B cell (primary cell): ENCODE data around the gene KPNA1. TPM values are rescaled to one million over a fixed set of nuclear protein-coding genes. Genes with fewer than 3 reads are reported as not detected.

Experiments used
- ATAC-seq: fragments of 200-7000 bp; cut with Tn5 transposase; one replicate; pipeline ENCODE4 v1.10.0; 2021; ENCODE audit warnings: low read depth, mild to moderate bottlenecking, moderate number of reproducible peaks, moderate library complexity
- CTCF ChIA-PET: fragments of 350-600 bp; sonication (Branson Sonifier 250); formaldehyde crosslinking; loops from one replicate; lab custom pipeline; 2021; ENCODE audit warnings: antibody characterized with exemption, inconsistent platforms; lab: Charles Lee
- POLR2A ChIA-PET: fragments of 350-600 bp; sonication (Branson Sonifier 250); formaldehyde crosslinking; loops from one replicate; lab custom pipeline; 2021; ENCODE audit warnings: antibody characterized with exemption; lab: Charles Lee
- DNase-seq: peaks from one replicate; pipeline ENCODE4 v3.0.0; 2013
- H2AFZ ChIP-seq: 2 replicates; pipeline ENCODE4 v1.6.1; 2012; ENCODE audit warnings: mild to moderate bottlenecking, low read depth, low read length; ENCODE audit not compliant: insufficient read depth, poor library complexity, severe bottlenecking
- H3K27ac ChIP-seq, 2 donors: 1 replicate in 1 of 2; 2 replicates in 1 of 2; pipeline ENCODE4 v1.5.1; 2012 to 2013; ENCODE audit warnings: low read length in 2 of 2, mild to moderate bottlenecking in 2 of 2, moderate library complexity in 1 of 2
- H3K27me3 ChIP-seq, 4 experiments: fragments of 200-600 bp in 1 of 4; sonication (generic) in 1 of 4; replicated peaks in 1 of 4; 1 replicate in 2 of 4; 2 replicates in 2 of 4; pipeline versions ENCODE4 v1.6.1 to v1.7.0; 2013 to 2016; ENCODE audit warnings: low read length in 3 of 4, mild to moderate bottlenecking in 2 of 4, mixed read lengths in 1 of 4, moderate library complexity in 1 of 4; ENCODE audit not compliant: insufficient read depth in 4 of 4, control insufficient read depth in 3 of 4; ENCODE audit errors: control extremely low read depth in 1 of 4
- H3K36me3 ChIP-seq, 2 experiments: replicated peaks in 1 of 2; 1 replicate in 1 of 2; 2 replicates in 1 of 2; pipeline versions ENCODE4 v1.6.1 to v1.7.1; 2013; ENCODE audit warnings: low read length in 1 of 2; ENCODE audit not compliant: insufficient read depth in 2 of 2, control insufficient read depth in 1 of 2; ENCODE audit errors: control extremely low read depth in 1 of 2, extremely low read depth in 1 of 2
- H3K4me1 ChIP-seq, 2 donors: fragments of 200-600 bp in 1 of 2; sonication (generic) in 1 of 2; 1 replicate in 1 of 2; 2 replicates in 1 of 2; pipeline versions ENCODE4 v1.5.1 to v1.6.1; 2013 to 2017; ENCODE audit warnings: low read length in 2 of 2; ENCODE audit not compliant: control insufficient read depth in 2 of 2, insufficient read depth in 2 of 2
- H3K4me2 ChIP-seq: replicated peaks from 2 replicates; pipeline ENCODE3; 2012; ENCODE audit warnings: mild to moderate bottlenecking, low read depth, low read length; ENCODE audit not compliant: poor library complexity, severe bottlenecking
- H3K4me3 ChIP-seq, 5 experiments: fragments of 200-600 bp in 1 of 5; sonication (generic) in 1 of 5; 1 replicate in 3 of 5; 2 replicates in 2 of 5; pipeline versions ENCODE4 v1.5.1 to v1.7.0; 2011 to 2016; ENCODE audit warnings: low read length in 4 of 5, mild to moderate bottlenecking in 4 of 5, low read depth in 2 of 5, control low read depth in 1 of 5, moderate library complexity in 1 of 5; ENCODE audit not compliant: insufficient read depth in 1 of 5; ENCODE audit errors: control extremely low read depth in 1 of 5, extremely low read depth in 1 of 5
- H3K79me2 ChIP-seq: fragments of 200-600 bp; sonication (generic); one replicate; pipeline ENCODE4 v1.6.0; 2016; ENCODE audit warnings: low read length; ENCODE audit not compliant: control insufficient read depth, insufficient read depth
- H3K9ac ChIP-seq: fragments of 200-600 bp; sonication (generic); 2 replicates; pipeline ENCODE4 v1.6.1; 2017; ENCODE audit warnings: mild to moderate bottlenecking, low read length, moderate library complexity
- H3K9me3 ChIP-seq, 3 donors: one replicate each; pipeline versions ENCODE4 v1.6.1 to v1.7.1; 2013; ENCODE audit warnings: low read length in 2 of 3; ENCODE audit not compliant: control insufficient read depth in 2 of 3, insufficient read depth in 1 of 3; ENCODE audit errors: control extremely low read depth in 1 of 3
- H4K20me1 ChIP-seq: 2 replicates; pipeline ENCODE4 v1.6.0; 2012; ENCODE audit warnings: mild to moderate bottlenecking, low read length; ENCODE audit not compliant: insufficient read depth, control insufficient read depth, poor library complexity, severe bottlenecking
- H3K27ac Mint-ChIP-seq: one replicate; pipeline ENCODE4 v1.8.0; 2021; ENCODE audit warnings: mixed read lengths
- H3K27me3 Mint-ChIP-seq: one replicate; pipeline ENCODE4 v1.8.0; 2021; ENCODE audit warnings: mixed read lengths
- H3K4me1 Mint-ChIP-seq: one replicate; pipeline ENCODE4 v1.8.0; 2021; ENCODE audit warnings: mixed read lengths
- H3K4me3 Mint-ChIP-seq: one replicate; pipeline ENCODE4 v1.8.0; 2021; ENCODE audit warnings: mixed read lengths
- H3K9me3 Mint-ChIP-seq: one replicate; pipeline ENCODE4 v1.8.0; 2022; ENCODE audit warnings: mixed read lengths; ENCODE audit not compliant: insufficient read depth
- EZH2 ChIP-seq: IDR thresholded peaks from 2 replicates; pipeline ENCODE4 v1.6.1; 2012; ENCODE audit warnings: borderline replicate concordance, low read depth, mild to moderate bottlenecking, moderate library complexity, low read length; ENCODE audit not compliant: insufficient read depth, poor library complexity, severe bottlenecking
- WGBS: methylation state at CpG from one replicate; pipeline ENCODE4 v1.1.5; 2013; ENCODE audit warnings: missing lambda C conversion rate; ENCODE audit not compliant: insufficient coverage; 5-methylcytosine and 5-hydroxymethylcytosine counted together
- intact Hi-C: fragments of 100-400 bp; cut with micrococcal nuclease; formaldehyde crosslinking; loops from one replicate; pipeline ENCODE4 v1.10.0; 2022
- polyA plus RNA-seq: library from polyadenylated mRNA; depleted of rRNA; stranded (reverse); fragments of >200 nt; gene quantifications from 2 replicates; pipeline ENCODE4 v1.2.3, GENCODE V29; 2012
- total RNA-seq, 2 donors: library from RNA; stranded (reverse); fragments of 120-200 nt in 1 of 2; gene quantifications; 1 replicate in 1 of 2; 2 replicates in 1 of 2; pipeline versions ENCODE4 v1.2.3 to v1.2.4, GENCODE V29; 2013 to 2022
- TF ChIP-seq, protein P1 (sequence below): fragments of 200-600 bp; IDR thresholded peaks from one replicate; pipeline ENCODE4 v1.8.0; 2022; ENCODE audit warnings: antibody characterized with exemption, mild to moderate bottlenecking

KPNA1 gene
- total and polyA plus RNA-seq, 2 donors (not counting 1 experiment from before 2014, with no cell fraction given): 14.9 to 79.4 TPM

DNA sequence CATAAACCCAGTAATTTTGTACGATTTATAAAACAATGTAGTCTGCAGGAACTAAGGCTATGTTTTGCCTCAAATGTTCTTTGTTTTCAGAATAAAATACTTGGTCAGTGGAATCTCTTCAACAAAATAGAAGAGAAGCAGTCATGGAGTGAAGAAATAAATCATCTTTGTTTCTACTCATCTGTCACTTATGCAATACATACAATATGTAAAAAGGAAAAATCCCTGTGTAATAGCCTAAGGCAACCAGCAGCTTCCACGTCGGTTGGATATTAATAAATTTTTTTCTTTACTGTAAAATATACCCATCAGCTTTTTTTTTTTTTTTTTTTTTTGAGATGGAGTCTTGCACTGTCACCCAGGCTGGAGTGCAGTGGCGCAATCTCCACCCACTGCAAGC, 93.6 kb downstream of the KPNA1 start:
- Histone ChIP-seq H2AFZ (no peak overlapping the region), H3K4me1 (peaks cover 8% of the 10 kb centered on the region in 2 donors), H3K4me2 (no peak overlapping the region), H3K36me3 (peaks cover 7 to 28% of the 10 kb centered on the region in 2 experiments), H3K27me3 (no peaks in the 10 kb centered on the region), H3K79me2 (peaks cover 35% of the 10 kb centered on the region), H3K9ac (no peak overlapping the region), H3K9me3 (no peaks in the 10 kb centered on the region), H3K27ac (no peak overlapping the region), H4K20me1 (no peaks in the 10 kb centered on the region), H3K4me3 (no peak overlapping the region)
- DNase-seq: no peak
- no peak for ATAC-seq
- no peak for TF ChIP-seq EZH2
- TF ChIP-seq, protein P1, sequence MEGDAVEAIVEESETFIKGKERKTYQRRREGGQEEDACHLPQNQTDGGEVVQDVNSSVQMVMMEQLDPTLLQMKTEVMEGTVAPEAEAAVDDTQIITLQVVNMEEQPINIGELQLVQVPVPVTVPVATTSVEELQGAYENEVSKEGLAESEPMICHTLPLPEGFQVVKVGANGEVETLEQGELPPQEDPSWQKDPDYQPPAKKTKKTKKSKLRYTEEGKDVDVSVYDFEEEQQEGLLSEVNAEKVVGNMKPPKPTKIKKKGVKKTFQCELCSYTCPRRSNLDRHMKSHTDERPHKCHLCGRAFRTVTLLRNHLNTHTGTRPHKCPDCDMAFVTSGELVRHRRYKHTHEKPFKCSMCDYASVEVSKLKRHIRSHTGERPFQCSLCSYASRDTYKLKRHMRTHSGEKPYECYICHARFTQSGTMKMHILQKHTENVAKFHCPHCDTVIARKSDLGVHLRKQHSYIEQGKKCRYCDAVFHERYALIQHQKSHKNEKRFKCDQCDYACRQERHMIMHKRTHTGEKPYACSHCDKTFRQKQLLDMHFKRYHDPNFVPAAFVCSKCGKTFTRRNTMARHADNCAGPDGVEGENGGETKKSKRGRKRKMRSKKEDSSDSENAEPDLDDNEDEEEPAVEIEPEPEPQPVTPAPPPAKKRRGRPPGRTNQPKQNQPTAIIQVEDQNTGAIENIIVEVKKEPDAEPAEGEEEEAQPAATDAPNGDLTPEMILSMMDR: no peak
- Mint-ChIP-seq H3K9me3 (no peaks in the 10 kb centered on the region), H3K27ac (no peak overlapping the region), H3K4me3 (no peak overlapping the region), H3K27me3 (no peaks in the 10 kb centered on the region), H3K4me1 (peaks cover 23% of the 10 kb centered on the region)
- intact Hi-C loops: no loop called here
- 100% methylated on average over 1 of the region's 4 CpGs for WGBS
- ChIA-PET CTCF (no interaction called here), POLR2A (no interaction called here)

DNA sequence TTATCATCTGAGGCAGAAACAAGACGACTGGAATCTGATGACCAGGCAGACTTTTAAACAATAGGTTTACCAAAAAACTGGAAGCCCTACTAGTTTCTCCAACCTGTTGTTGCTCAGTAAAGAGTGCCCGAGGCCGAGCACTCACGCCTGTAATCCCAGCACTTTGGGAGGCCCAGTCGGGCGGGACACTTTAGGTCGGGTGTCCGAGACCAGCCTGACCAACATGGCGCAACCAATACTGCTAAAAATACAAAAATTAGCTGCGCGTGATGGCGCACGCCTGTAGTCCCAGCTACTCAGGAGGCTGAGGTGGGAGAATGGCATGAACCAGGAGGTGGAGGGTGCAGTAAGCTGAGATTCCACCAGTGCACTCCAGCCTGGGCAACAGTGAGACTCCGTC, 97.8 kb downstream of the KPNA1 start:
- Histone ChIP-seq H3K9ac (peak overlapping the region; percentile 93), H3K27ac (peak overlapping the region; percentile 87 to 97), H2AFZ (peak overlapping the region; percentile 73), H3K4me3 (peak overlapping the region; percentile 74 to 98 (median 83)), H3K9me3 (no peaks in the 10 kb centered on the region), H4K20me1 (no peaks in the 10 kb centered on the region), H3K4me2 (peak overlapping the region; percentile 72), H3K36me3 (peaks cover 0 to 11% of the 10 kb centered on the region in 2 experiments), H3K4me1 (peaks cover 20 to 25% of the 10 kb centered on the region in 2 donors), H3K27me3 (no peaks in the 10 kb centered on the region), H3K79me2 (peaks cover 56% of the 10 kb centered on the region)
- no peak for TF ChIP-seq EZH2
- TF ChIP-seq, protein P1: no peak
- WGBS: 66% methylated on average over 13 of the region's 14 CpGs
- H3K27me3 Mint-ChIP-seq: no peaks in the 10 kb centered on the region
- intact Hi-C loops: loop anchor here (1.0 to 5.0 kb wide), 9 partner anchors 33 to 785 kb away; partner anchors contain the start of genes EAF2, FAM162A, GOLGB1 and HCLS1
- CTCF ChIA-PET: interaction anchor here (0.7 to 3.1 kb wide), 5 partner anchors 24 to 263 kb away, joined by 3 to 20 read pairs (median 5); partner anchors contain the start of genes FAM162A, KPNA1 and MIX23
- H3K9me3 Mint-ChIP-seq: no peaks in the 10 kb centered on the region
- ATAC-seq: no peak
- peak overlapping the region; percentile 100 for H3K27ac Mint-ChIP-seq
- H3K4me3 Mint-ChIP-seq: peak overlapping the region; percentile 100
- POLR2A ChIA-PET: interaction anchor here (0.7 to 2.2 kb wide), 5 partner anchors 15 to 377 kb away, joined by 4 to 25 read pairs (median 7); partner anchors contain the start of genes FAM162A, HSPBAP1, KPNA1 and MIX23
- peak; percentile 27 for DNase-seq
- peaks cover 54% of the 10 kb centered on the region for H3K4me1 Mint-ChIP-seq
